SU-DHL-6 (cell line): ENCODE data around the gene STK39.

Experiments
- CTCF ChIP-seq: fragments of 200-600 bp; sonication (generic); IDR thresholded peaks from one replicate; pipeline ENCODE4 v1.5.1; 2017; ENCODE audit warnings: antibody characterized with exemption, mild to moderate bottlenecking, low read length, moderate library complexity; ENCODE audit not compliant: insufficient read depth, poor library complexity, severe bottlenecking
- EZH2phosphoT487 ChIP-seq: fragments of 200-600 bp; sonication (generic), shearing (Covaris generic); conservative IDR thresholded peaks from 2 replicates; pipeline ENCODE4 v1.6.1; 2018; ENCODE audit warnings: mild to moderate bottlenecking, antibody characterized with exemption, low read length, moderate library complexity, mixed read lengths

GRCh38 chr2:168139852-168140251 lies 107.5 kb downstream of the STK39 start:
- TF ChIP-seq CTCF (no peak), EZH2phosphoT487 (no peak)
